ENCODE results near the gene IL27RA.

IL27RA gene

GRCh38 chr19:14031719-14032480 is at the start of gene IL27RA:
IL27RA (plus strand) TSS chr19:14031762; CDS start chr19:14031873, 111 bp downstream.
- DNase-seq = peak; percentile 13 to 57

GRCh38 chr19:13981988-13982501 is 49.5 kb upstream of the IL27RA start:
- no peak for DNase-seq

- DNase-seq = no peak
These were observed 48.8 kb upstream of the IL27RA start for GRCh38 chr19:13982773-13983172.

GRCh38 chr19:13983213-13983889 is 48.2 kb upstream of the IL27RA start:
- no peak for DNase-seq

DNA sequence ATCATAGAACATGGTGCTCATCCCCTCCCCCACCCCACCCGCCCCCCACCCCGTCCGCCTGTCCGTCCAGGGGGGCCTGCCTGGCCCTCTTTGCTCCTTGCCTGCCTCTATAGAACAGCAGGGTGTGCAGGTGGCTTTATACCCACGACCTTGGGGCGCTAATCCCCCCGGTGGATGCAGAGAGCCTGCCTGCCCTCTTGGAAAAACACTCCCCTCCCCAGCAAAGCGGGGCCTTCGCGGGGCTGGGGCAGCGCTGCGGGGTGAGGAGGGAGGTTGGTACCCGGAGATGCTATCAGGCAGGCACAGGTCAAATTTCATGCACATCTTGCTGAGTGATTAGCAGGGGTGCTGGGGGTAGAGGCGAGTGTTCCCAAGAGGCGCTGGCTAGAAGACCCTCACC is 47.4 kb upstream of the IL27RA start:
- no peak for DNase-seq

DNA sequence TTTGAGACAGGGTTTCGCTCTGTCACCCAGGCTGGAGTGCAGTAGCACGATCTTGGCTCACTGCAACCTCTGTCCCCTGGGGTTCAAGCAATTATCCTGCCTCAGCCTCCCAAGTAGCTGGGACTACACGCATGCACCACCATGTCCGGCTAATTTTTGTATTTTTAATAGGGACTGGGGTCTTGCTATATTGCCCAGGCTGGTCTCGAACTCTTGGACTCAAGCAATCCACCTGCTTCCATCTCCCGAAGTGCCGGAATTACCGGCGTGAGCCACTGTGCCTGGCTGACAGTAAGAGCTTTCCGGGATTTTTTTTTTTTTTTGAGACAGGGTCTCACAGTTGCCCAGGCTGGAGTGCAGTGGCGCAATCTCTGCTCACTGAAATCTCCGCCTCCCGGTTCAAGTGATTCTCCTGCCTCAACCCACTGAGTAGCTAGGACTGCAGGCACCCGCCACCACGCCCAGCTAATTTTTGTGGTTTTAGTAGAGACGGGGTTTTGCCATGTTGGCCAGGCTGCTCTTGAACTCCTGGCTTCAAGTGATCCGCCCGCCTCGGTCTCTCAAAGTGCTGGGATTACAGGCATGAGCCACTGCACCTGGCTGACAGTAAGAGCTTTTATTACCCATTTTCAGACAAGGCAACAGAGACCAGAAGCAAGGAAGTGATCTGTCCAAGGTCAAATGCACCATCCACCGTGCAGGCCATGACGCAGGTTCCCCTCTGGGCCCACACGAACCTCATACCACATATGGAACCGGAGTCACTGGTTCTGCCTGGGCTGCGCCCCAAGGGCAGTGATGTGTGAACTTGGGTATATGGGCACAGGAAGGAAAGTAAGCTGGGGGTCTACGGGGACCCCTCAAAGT is 46.5 kb upstream of the IL27RA start:
- no peak for DNase-seq

DNA sequence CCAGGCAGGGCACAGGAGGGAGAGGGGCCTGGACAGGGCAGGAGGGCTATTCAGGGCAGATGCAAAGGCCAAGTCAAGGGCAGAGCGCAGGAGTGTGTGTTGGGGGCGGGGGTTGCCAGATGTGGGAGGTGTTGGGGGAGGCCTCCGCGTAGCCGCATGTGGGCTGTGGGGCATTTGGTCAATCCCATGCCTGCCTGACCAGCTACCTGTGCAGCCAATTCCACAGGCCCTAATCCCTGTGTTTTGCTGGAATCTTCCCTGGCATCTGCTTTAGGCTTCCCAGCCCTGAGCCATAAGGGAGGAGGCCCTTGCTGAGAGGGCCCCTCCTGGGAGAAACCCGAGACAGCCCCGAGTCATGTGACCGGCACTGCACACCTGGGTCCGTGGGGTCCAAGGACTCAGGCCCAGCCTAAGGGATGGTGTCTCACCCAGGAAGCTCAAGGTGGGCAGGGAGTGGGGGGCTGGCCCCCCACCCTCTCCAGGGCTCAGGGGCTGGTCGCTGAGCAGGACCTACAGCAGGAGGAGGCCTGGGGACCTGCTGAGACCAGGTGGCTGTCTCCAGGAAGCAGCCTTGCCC is 45.7 kb upstream of the IL27RA start:
- DNase-seq = no peak

GRCh38 chr19:13986348-13986904 is 45.1 kb upstream of the IL27RA start:
- no peak for DNase-seq

- DNase-seq = no peak
These were observed 44.3 kb upstream of the IL27RA start for GRCh38 chr19:13987101-13987890.

GRCh38 chr19:13989487-13989886 is 42.1 kb upstream of the IL27RA start:
- no peak for DNase-seq

DNA sequence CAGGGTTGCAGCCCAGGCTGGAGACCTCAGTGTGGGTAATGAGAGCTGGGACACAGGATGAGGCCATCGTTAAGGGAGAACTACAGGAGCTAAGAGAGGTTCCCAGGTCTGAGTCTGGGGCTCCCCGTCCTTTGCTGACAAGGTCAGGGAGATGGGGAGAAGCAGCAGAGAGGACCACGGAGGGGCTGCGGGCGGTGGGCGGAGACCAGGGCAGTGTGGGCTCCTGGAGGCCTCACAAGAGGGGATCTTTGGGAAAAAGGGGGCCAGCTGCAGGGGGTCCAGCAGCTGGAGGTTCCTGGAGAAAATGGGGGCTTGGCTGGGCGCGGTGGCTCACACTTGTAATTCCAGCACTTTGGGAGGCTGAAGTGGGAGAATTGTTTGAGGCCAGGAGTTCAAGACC is 41.5 kb upstream of the IL27RA start:
- no peak for DNase-seq

- no peak for DNase-seq
These were observed 39.5 kb upstream of the IL27RA start for GRCh38 chr19:13992025-13992424.

DNA sequence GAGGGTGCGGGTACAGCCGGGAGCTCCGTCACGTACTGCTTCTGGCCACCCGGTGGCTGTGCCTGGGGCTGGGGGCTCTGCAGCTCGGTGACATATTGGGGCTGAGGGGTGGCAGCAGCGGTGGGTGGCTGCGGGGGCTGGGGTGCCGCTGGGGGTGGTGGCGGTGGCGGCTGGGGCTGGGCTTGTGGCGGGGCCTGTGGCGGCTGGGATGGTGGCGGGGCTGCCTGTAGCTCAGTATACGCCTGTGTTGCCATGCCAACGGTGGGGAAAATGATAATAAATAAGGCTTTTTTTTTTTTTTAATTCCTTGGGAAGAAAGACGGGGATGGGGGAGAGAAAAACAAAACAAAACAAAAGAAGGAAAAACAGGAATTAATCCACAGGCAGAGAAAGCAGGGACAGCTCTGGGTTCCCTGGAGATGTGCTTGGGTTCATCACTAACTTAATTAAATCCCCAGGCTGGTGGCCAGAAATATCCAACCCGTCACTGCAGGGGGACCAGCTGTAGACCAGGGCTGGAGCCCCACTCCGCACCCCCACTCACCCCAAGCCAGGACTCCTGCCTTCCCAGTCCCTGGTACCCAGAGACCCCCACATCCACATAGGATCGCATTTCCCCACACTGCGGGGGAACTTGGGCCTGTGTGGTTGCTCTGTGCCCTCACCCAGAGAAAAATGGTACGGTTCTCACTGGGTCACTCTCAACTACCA is 37.8 kb upstream of the IL27RA start:
- no peak for DNase-seq

GRCh38 chr19:13995017-13995728 is 36.4 kb upstream of the IL27RA start:
- DNase-seq = no peak

- no peak for DNase-seq
These were observed 35.4 kb upstream of the IL27RA start for GRCh38 chr19:13995878-13996765.

DNA sequence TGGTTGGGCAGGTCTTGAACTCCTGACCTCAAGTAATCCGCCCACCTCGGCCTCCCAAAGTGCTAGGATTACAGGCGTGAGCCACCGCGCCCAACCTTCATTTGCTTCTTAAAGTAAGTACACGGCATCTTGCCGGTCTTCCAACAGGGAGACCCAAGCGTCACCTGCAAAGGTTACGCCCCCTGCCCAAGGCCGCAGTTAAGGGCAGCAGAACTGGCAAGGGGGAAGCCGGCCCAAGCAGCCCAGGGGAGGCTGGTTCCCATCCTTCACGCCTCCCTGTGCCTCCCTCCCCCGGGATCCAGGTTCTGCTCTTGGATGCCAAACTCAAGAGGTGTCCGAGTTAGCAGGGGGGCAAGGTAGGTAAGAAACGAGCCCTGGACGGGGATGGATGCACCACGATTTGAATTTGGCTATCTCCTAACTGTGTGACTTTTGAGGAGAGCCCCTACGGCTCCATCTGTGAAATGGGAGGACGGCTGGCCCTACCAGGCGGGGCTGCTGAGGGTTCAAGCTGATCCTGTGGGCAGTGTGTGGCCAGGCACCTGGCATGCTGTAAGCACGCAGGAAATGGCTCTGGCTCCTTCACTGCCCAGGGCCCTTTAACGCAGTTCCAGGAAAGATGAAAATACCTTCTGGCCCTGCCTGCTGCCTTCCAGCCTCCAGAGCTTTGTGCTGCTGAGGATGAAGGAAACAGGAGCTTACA is 34.5 kb upstream of the IL27RA start:
- no peak for DNase-seq

- DNase-seq = no peak
These were observed 34.0 kb upstream of the IL27RA start for GRCh38 chr19:13997631-13997962.

GRCh38 chr19:13998426-13998825 is 33.1 kb upstream of the IL27RA start:
- DNase-seq = no peak

DNA sequence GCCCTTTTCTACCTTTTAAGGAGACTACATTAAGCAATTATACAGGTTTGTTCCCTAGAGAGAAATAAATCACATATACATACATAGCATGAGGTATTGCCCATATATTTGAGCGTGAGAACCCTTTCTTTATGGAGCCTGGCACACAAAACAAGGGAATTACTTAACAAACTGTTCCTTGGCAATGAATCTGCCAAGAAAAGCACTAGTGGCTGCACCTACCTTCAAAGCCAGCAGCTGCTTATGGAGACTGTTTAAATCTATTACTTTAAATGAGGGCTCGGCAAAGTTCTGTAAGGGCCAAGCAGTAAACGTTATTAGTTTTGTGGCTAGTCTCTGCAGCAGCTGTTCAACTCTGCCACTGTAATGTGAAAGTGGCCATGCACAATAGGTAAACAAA is 32.5 kb upstream of the IL27RA start:
- DNase-seq = no peak

Data from NCI-H1930 (cell line).